Measurements from ENCODE around the gene ERFE. TPM values are rescaled to one million over a fixed set of nuclear protein-coding genes. Genes with fewer than 3 reads are reported as not detected.
A peak's percentile ranks its signal among the peaks of the same experiment; 100 is the strongest.

ERFE gene
- polyA plus RNA-seq, 4 donors, result 4.5 to 7.0 (median 6.0) TPM

- DNase-seq (ENCODE audit: low read depth in 4 of 4, low spot score in 3 of 4), result no peak
These were observed 5.7 kb upstream of the ERFE start for GRCh38 chr2:238152771-238153688.

- no peak for DNase-seq (ENCODE audit: low read depth in 4 of 4, low spot score in 3 of 4)
These were observed 4.2 kb upstream of the ERFE start for GRCh38 chr2:238154570-238154969.

- DNase-seq (ENCODE audit: low read depth in 4 of 4, low spot score in 3 of 4), result peak; percentile 68 to 82 (median 78)
These were observed 3.6 kb upstream of the ERFE start for GRCh38 chr2:238155051-238155760.

DNA sequence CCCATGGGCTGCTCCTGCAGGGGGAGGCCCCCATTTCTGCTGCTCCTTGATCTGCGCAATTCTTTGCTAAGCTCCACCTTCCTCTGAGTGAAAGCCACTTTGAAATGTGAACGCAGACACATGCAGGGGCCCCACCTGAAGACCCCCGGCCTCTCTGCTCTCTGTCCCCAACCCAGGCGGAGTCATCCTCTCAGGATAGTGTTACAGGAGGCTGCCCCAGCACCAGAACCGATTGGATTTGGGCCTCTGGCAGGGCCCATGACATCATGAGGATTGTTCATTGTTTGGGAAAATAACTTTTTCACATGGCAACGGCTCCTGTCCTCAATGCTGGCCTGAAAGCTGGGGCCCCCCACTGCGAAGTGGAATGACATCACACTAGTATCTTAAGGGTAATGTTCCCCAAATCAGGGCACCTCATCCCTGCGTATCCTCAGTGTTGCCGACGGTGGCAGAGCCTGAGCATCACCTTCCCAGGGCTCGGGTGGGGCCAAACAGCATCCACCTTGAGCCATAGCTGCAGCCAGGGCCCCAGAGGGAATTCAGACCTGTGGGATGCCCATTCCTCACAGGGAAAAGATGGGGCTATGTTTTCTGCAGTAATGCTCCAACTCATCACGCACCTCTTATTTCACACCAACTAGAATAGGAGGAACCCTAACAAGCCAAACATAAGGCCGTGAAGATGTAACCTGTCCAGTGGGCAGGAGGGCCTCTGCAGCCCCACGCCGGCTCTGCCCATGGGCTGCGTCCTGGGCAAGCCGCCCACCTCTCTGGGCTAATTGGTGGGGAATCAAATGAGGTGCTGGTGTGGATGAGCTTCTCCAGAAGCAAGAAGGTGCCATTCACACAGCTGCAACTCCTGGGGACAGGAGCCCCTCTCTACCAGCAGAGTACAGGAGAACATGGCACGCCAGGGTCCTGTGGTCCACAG lies 2.7 kb upstream of the ERFE start:
- DNase-seq (ENCODE audit: low read depth in 4 of 4, low spot score in 3 of 4), result no peak

- no peak for DNase-seq (ENCODE audit: low read depth in 4 of 4, low spot score in 3 of 4)
These were observed 1.2 kb upstream of the ERFE start for GRCh38 chr2:238157506-238158017.

DNA sequence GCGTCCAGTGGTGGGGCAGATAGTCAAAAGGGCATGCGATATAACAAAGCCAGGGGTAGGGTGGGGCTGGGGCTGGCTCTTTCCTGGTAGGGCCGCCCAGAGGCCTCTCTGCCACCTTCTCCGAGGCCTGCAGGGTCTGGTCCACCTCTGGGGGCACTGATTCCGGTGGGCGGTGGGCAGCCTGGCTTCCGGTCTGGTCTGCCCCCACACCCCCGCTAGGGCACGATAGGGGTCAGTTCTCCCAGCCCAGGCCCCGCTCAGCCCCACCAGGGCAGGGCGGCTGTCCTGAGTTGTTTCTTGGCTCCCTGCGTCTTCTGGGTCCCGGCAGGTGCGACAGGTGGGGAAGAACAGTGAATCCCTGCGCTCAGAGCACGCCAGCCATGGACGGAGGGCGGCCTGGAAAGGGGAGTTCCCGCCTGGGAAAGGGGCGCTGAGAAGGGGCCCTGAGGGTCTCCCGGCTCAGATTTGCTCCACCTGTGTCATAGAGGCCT lies 707 bp upstream of the ERFE start:
- no peak for DNase-seq (ENCODE audit: low read depth in 4 of 4, low spot score in 3 of 4)

DNA sequence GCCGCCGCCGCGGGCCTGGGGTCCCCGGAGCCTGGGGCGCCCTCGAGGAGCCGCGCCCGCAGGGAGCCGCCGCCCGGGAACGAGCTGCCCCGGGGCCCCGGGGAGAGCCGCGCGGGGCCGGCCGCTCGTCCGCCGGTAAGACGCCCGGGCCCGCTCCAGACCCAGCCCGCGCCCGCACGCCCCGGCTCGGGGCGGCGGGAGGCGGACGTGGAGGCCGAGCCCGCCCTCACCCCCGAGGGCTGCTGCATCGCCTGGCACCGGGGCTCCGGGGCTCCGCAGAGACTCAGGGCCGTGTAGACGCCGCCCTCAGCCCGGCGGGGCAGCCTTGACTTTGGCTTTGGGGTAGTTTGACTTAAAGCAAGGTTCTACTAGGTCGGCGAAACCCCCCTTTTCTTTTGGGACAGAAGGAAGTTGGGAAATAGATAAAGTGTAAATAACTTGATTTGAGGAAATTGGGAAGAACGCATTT lies 335 bp downstream of the ERFE start:
- no peak for DNase-seq (ENCODE audit: low read depth in 4 of 4, low spot score in 3 of 4)

DNA sequence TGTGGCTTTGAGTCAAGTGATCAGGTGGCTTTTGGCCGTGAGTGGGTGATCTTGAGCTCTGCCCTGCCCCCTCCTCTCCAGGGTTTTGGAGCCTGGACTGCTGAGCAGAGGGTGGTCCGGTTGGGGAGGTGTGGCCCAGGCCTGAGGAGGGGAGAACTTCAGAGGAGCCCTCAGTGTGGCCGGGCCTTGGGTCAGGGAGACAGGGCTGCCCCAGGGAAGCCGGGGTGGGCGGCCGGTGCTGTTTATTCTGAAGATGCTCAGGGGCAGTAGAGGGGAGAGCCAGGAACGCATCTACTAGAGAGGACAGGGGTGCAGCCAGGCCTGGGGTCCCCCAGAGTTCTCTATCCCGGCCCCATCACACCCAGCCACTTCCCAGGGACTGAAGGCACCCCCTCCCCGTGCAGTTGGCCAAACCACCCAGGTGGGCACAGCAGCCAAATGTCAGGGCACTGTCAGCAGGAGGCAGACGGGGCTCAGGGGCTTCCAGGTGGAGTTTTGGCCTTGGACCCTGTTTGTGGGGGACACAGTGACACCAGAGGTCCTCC lies 963 bp downstream of the ERFE start:
- DNase-seq (ENCODE audit: low read depth in 4 of 4, low spot score in 3 of 4), result no peak

DNA sequence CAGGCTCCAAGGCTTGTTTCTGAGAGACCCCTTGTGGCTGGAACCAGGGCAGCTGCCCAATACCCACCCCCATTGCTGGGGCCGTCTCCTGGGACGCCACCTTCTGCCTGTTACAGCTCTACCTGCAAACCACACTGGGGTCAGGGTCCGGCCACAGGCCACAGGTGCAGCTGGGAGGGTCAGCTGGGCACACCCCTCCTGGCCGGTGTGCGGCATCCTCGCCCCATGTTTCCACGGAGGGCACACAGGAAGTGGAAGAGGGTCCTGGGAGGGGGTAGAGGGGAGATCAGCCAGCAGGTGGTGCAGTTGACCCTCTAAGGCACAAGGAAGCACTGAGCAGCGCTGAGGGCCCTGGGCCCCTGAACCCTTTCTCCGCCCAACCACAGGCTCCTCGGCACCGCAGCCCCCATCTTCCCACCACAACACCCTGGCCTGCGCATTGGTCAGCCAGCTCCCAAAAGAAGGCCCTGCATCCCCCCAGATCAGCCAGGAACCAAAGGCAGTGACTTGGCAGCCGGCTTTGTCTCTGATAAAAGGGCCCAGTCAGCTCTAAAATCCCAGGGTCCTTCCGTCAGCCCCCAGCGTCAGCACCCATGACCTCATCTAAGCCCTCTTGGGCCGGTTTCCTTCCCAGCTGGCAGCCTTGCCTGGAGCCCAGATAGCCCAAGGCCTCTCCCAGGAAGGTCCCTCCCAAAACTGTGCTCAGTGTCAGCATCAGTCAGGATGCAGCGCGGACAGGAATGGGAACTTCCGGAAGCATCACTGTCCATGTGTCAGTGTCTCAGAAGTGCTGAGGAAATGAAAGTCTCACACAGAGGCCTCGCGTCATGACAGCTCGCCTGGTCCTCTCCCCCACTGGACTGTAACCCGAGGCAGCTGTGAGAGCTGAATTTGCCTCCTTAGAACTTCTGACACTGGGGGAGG lies 1.7 kb downstream of the ERFE start:
- DNase-seq (ENCODE audit: low read depth in 4 of 4, low spot score in 3 of 4), result no peak

- DNase-seq (ENCODE audit: low read depth in 4 of 4, low spot score in 3 of 4), result no peak
These were observed 2.7 kb downstream of the ERFE start for GRCh38 chr2:238161291-238162051.

- DNase-seq (ENCODE audit: low read depth in 4 of 4, low spot score in 3 of 4), result no peak
These were observed 3.6 kb downstream of the ERFE start for GRCh38 chr2:238162251-238162845.

DNA sequence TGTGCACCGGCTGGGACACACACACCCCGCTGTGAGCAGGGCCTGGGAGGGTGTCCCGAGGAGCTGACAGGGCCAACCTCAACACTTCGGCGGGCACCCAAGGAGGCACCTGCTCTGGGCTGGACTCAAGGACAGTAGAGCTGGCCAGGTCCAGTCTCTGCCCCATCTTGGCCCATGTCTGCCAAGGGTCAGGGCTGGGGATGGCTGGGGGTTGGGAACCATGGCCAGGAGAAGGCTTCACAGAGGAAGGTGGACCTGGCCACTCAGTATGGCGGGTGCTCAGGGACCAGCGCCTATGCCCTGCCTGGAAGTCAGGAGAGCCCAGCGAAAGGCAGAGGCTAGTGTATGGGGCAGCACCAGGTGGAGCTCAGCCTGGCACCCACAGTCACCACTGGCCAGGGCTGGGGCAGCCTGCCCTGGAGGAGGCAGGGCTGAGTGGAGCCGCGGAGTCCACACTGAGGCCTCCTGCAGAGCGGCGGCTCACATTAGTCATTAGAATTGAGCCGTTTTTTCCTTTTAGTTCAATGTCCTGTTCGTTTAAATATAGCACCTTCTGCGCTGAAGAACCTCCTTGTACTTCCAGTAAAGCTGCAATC lies 4.2 kb downstream of the ERFE start:
- no peak for DNase-seq (ENCODE audit: low read depth in 4 of 4, low spot score in 3 of 4)

DNA sequence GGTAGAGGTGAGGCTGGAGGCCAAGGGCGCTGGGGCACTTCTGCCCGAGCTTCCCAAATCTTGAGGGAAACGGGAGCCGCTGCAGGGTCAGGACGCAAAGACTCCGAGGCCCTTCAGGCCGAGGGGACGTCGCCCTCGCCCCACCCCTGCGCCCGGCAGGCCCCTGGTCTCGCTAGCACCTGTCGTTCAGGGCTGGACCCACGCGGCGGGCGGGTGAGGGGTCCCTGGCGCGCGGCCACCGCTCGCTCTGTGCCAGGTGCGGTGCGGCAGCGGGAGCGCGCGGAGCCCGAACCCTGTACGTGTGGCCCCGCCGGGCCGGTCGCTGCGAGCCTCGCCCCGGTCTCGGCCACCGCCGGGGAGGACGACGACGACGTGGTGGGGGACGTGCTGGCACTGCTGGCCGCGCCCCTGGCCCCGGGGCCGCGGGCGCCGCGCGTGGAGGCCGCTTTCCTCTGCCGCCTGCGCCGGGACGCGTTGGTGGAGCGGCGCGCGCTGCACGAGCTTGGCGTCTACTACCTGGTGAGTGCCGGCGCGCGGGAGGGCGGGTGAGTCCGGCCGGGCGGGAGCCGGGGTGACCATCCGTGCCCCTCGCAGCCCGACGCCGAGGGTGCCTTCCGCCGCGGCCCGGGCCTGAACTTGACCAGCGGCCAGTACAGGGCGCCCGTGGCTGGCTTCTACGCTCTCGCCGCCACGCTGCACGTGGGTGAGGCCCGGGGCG lies 4.9 kb downstream of the ERFE start:
- no peak for DNase-seq (ENCODE audit: low read depth in 4 of 4, low spot score in 3 of 4)

DNA sequence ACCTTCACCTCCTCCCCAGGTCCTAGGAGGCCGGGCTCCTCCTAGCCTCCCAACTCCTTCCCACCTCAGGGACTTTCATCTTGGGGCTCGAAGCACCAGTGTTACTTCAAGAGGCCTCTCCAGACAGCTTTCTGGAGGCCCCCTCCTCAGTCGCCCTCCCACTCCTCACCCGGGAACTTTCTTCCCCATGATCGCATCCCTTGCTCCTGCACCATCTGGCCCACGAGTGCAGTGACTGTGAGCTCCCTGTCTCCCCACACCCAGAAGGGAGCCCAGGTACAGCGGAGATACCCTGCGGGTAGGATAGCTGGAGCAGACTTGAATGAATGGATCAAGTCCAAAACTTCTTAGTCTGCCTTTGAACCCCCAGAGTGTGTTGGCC lies 6.1 kb downstream of the ERFE start:
- DNase-seq (ENCODE audit: low read depth in 4 of 4, low spot score in 3 of 4), result no peak

DNA sequence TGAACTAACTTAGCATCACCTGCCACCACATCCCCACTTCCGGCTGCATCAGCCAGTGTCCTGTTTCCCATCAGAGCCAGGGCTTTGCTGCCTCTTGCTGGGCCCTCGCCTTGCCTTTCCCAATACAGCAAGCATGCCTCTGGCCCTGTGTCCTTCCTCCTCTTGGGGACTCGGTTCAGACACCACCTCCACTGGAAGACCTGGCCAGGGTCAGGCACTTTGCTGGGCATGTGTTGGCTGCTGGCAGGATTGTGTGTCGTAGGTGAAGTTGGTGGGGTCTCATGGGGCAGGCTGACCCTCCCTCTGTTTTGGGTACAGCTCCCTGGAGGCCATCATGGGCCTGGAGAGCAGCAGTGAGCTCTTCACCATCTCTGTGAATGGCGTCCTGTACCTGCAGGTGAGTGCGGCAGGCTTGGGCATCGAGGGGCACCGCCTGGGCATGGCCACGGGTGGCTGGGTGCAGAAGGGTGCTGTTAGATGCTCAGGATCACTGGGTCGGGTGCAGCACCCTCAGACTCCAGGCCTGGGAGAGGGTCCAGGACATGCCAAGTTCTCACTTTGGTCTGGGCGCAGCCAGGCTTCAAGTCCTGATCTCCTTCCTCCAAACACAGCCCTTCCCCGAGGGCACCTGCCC lies 6.6 kb downstream of the ERFE start:
- no peak for DNase-seq (ENCODE audit: low read depth in 4 of 4, low spot score in 3 of 4)

Measured in right renal pelvis (tissue), 4 donors.